Rectal smooth muscle tissue (tissue), 1 donor: Measurements from ENCODE around the gene OR1F1.
"Not testable (repeated sequence)": the region's sequence is repeated elsewhere in the genome, so short reads cannot be mapped to it uniquely, and the experiment has no call there.

Experiments used
- H3K27ac ChIP-seq: one replicate; pipeline ENCODE4 v1.7.0; 2013; ENCODE audit warnings: low read depth, low read length, inconsistent platforms
- H3K27me3 ChIP-seq: one replicate; pipeline ENCODE4 v1.7.0; 2013; ENCODE audit warnings: low read length; ENCODE audit not compliant: control insufficient read depth, insufficient read depth
- H3K36me3 ChIP-seq: one replicate; pipeline ENCODE4 v1.7.0; 2013; ENCODE audit warnings: low read length; ENCODE audit not compliant: control insufficient read depth, insufficient read depth
- H3K4me1 ChIP-seq: one replicate; pipeline ENCODE4 v1.7.0; 2013; ENCODE audit warnings: low read length; ENCODE audit not compliant: control insufficient read depth, insufficient read depth
- H3K4me3 ChIP-seq: one replicate; pipeline ENCODE4 v1.7.0; 2013; ENCODE audit warnings: low read length
- H3K9ac ChIP-seq: one replicate; pipeline ENCODE4 v1.7.0; 2013; ENCODE audit warnings: low read length

Gene OR1F1

GRCh38 chr16:3198334-3199072 lies 10.5 kb downstream of the OR1F1 start:
- no peak overlapping the region for H3K9ac ChIP-seq
- H3K4me3 ChIP-seq, result no peak overlapping the region
- H3K27ac ChIP-seq, result no peak overlapping the region
- H3K4me1 ChIP-seq, result no peaks in the 10 kb centered on the region
- no peaks in the 10 kb centered on the region for H3K36me3 ChIP-seq
- H3K27me3 ChIP-seq, result peaks cover 20% of the 10 kb centered on the region

- no peak overlapping the region for H3K4me3 ChIP-seq
- no peak overlapping the region for H3K27ac ChIP-seq
- no peaks in the 10 kb centered on the region for H3K36me3 ChIP-seq
- no peaks in the 10 kb centered on the region for H3K4me1 ChIP-seq
- no peak overlapping the region for H3K9ac ChIP-seq
- peaks cover 5% of the 10 kb centered on the region for H3K27me3 ChIP-seq
Observed at GRCh38 chr16:3202903-3203539, 15.0 kb downstream of the OR1F1 start.

GRCh38 chr16:3205939-3206338 lies 17.9 kb downstream of the OR1F1 start:
- not testable (repeated sequence) for H3K36me3 ChIP-seq, H3K9ac ChIP-seq, H3K27me3 ChIP-seq, H3K4me3 ChIP-seq, H3K27ac ChIP-seq, H3K4me1 ChIP-seq

- no peak overlapping the region for H3K27ac ChIP-seq
- no peaks in the 10 kb centered on the region for H3K36me3 ChIP-seq
- H3K27me3 ChIP-seq, result peaks cover 4% of the 10 kb centered on the region
- H3K9ac ChIP-seq, result no peak overlapping the region
- no peaks in the 10 kb centered on the region for H3K4me1 ChIP-seq
- H3K4me3 ChIP-seq, result no peak overlapping the region
Observed at GRCh38 chr16:3207086-3207953, 19.3 kb downstream of the OR1F1 start.

GRCh38 chr16:3212006-3212405 lies 24.0 kb downstream of the OR1F1 start:
- no peaks in the 10 kb centered on the region for H3K36me3 ChIP-seq
- H3K27me3 ChIP-seq, result peaks cover 4% of the 10 kb centered on the region
- no peaks in the 10 kb centered on the region for H3K4me1 ChIP-seq
- H3K4me3 ChIP-seq, result no peak overlapping the region
- no peak overlapping the region for H3K9ac ChIP-seq
- no peak overlapping the region for H3K27ac ChIP-seq

GRCh38 chr16:3212567-3212966 lies 24.6 kb downstream of the OR1F1 start:
- no peak overlapping the region for H3K27ac ChIP-seq
- no peaks in the 10 kb centered on the region for H3K4me1 ChIP-seq

GRCh38 chr16:3214904-3215600 lies 27.0 kb downstream of the OR1F1 start:
- Histone ChIP-seq H3K9ac (no peak overlapping the region), H3K27me3 (no peaks in the 10 kb centered on the region), H3K36me3 (no peaks in the 10 kb centered on the region), H3K27ac (no peak overlapping the region), H3K4me3 (no peak overlapping the region), H3K4me1 (no peaks in the 10 kb centered on the region)

More at GRCh38 chr16:3212567-3212966, 24.6 kb downstream of the OR1F1 start:
- H3K4me3 ChIP-seq, result no peak overlapping the region
- H3K27me3 ChIP-seq, result peaks cover 4% of the 10 kb centered on the region
- H3K9ac ChIP-seq, result no peak overlapping the region
- no peaks in the 10 kb centered on the region for H3K36me3 ChIP-seq

GRCh38 chr16:3215601-3216262 lies 27.7 kb downstream of the OR1F1 start:
- no peaks in the 10 kb centered on the region for H3K27me3 ChIP-seq
- H3K27ac ChIP-seq, result no peak overlapping the region
- no peak overlapping the region for H3K4me3 ChIP-seq
- no peaks in the 10 kb centered on the region for H3K4me1 ChIP-seq
- H3K9ac ChIP-seq, result no peak overlapping the region
- H3K36me3 ChIP-seq, result no peaks in the 10 kb centered on the region

- Histone ChIP-seq H3K27ac (no peak overlapping the region), H3K36me3 (no peaks in the 10 kb centered on the region)
Observed at GRCh38 chr16:3216263-3216640, 28.2 kb downstream of the OR1F1 start.

GRCh38 chr16:3220839-3221238 lies 32.8 kb downstream of the OR1F1 start:
- Histone ChIP-seq H3K9ac (no peak overlapping the region), H3K27me3 (no peaks in the 10 kb centered on the region), H3K36me3 (peaks cover 26% of the 10 kb centered on the region), H3K4me1 (no peaks in the 10 kb centered on the region), H3K27ac (no peak overlapping the region), H3K4me3 (no peak overlapping the region)

More at GRCh38 chr16:3216263-3216640, 28.2 kb downstream of the OR1F1 start:
- Histone ChIP-seq H3K9ac (no peak overlapping the region), H3K4me3 (no peak overlapping the region), H3K4me1 (no peaks in the 10 kb centered on the region), H3K27me3 (no peaks in the 10 kb centered on the region)

GRCh38 chr16:3223913-3224515 lies 36.0 kb downstream of the OR1F1 start:
- peaks cover 35% of the 10 kb centered on the region for H3K36me3 ChIP-seq
- H3K4me3 ChIP-seq, result no peak overlapping the region
- H3K27ac ChIP-seq, result no peak overlapping the region
- no peaks in the 10 kb centered on the region for H3K4me1 ChIP-seq
- H3K9ac ChIP-seq, result no peak overlapping the region
- no peaks in the 10 kb centered on the region for H3K27me3 ChIP-seq
